Measurements from ENCODE around the gene FBP2.
"Not testable (repeated sequence)": the region's sequence is repeated elsewhere in the genome, so short reads cannot be mapped to it uniquely, and the experiment has no call there.

FBP2 gene

GRCh38 chr9:94606646-94607422 lies 13.2 kb upstream of the FBP2 start:
- no peak for DNase-seq (ENCODE audit: low read depth in 2 of 3, low spot score in 1 of 3)

GRCh38 chr9:94603259-94604160 lies 9.9 kb upstream of the FBP2 start:
- peak; percentile 55 to 65 (median 63) for DNase-seq (ENCODE audit: low read depth in 2 of 3, low spot score in 1 of 3)

- DNase-seq (ENCODE audit: low read depth in 2 of 3, low spot score in 1 of 3): no peak
Measured at GRCh38 chr9:94602666-94603065, 9.0 kb upstream of the FBP2 start.

GRCh38 chr9:94600715-94601114 lies 7.1 kb upstream of the FBP2 start:
- DNase-seq (ENCODE audit: low read depth in 2 of 3, low spot score in 1 of 3): no peak

- DNase-seq (ENCODE audit: low read depth in 2 of 3, low spot score in 1 of 3): no peak
Measured at GRCh38 chr9:94600258-94600657, 6.6 kb upstream of the FBP2 start.

- no peak for DNase-seq (ENCODE audit: low read depth in 2 of 3, low spot score in 1 of 3)
Measured at GRCh38 chr9:94599102-94599501, 5.5 kb upstream of the FBP2 start.

DNA sequence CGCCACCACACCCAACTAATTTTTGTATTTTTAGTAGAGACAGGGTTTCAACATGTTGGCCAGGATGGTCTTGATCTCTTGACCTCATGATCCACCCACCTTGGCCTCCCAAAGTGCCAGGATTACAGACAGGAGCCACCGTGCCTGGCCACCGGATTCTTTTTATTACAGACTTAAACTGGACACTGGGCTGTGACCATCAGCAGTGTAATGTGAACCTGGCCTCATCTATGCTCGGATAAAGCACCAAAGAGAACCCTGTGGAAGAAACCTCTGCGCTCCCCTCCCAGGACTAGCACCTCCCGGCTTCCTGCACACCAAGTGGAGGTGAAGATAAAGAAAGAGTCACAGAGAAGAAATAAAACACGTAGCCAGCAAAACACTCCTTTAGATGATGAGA lies 941 bp downstream of the FBP2 start:
- not testable (repeated sequence) for DNase-seq (ENCODE audit: low read depth in 2 of 3, low spot score in 1 of 3)

GRCh38 chr9:94591876-94592275 lies 1.7 kb downstream of the FBP2 start:
- no peak for DNase-seq (ENCODE audit: low read depth in 2 of 3, low spot score in 1 of 3)

DNA sequence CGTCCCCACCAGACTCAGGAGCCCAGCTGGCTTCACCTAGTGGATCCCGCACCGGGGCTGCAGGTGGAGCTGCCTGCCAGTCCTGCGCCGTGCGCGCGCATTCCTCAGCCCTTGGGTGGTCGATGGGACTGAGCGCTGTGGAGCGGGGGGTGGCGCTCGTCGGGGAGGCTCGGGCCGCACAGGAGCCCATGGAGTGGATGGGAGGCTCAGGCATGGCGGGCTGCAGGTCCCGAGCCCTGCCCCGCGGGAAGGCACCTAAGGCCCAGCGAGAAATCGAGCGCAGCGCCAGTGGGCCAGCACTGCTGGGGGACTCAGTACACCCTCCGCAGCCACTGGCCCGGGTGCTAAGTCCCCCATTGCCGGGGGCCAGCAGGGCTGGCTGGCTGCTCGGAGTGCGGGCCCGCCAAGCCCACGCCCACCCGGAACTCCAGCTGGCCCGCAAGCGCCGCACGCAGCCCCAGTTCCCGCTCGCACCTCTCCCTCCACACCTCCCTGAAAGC lies 2.5 kb downstream of the FBP2 start:
- DNase-seq (ENCODE audit: low read depth in 2 of 3, low spot score in 1 of 3): not testable (repeated sequence)

DNA sequence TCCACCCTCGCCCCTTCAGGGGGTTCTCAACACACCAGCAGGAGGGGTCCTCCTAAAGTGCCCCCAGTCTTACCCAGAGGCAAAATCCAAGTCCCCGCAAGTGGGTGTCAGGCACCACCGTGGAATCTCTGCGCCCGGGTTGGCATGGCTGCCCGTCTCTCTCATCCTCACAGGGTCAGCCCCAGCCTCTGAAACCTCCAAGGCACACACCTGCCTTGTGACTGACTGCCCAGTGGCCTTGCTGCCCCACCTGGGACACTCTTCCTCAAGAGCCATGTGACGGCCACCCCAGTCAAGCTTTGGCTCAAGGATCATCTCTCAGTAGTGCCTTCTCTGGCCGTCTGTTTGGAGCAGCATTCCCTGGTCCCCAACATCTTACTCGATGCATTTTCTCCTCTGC lies 4.9 kb downstream of the FBP2 start:
- DNase-seq (ENCODE audit: low read depth in 2 of 3, low spot score in 1 of 3): no peak

DNA sequence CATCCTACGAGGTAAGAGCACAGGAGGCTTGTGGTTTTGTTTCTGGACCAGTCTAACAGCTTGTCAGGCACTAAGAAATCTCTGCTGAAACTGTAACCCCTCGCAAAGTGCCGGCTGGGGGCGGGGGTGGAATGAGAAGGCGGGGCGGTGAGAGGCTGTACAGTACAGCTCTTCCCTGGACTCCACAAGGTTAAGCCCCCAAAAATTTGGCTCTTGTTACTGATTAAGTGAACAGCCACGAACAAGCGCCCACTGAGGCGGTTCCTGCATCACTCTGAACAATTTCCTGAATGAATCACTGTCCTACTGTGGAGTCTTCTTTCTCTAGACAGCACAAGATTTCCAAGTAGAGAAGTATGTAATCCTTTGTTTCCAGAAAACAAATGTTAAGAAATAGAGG lies 6.8 kb downstream of the FBP2 start:
- DNase-seq (ENCODE audit: low read depth in 2 of 3, low spot score in 1 of 3): no peak

DNA sequence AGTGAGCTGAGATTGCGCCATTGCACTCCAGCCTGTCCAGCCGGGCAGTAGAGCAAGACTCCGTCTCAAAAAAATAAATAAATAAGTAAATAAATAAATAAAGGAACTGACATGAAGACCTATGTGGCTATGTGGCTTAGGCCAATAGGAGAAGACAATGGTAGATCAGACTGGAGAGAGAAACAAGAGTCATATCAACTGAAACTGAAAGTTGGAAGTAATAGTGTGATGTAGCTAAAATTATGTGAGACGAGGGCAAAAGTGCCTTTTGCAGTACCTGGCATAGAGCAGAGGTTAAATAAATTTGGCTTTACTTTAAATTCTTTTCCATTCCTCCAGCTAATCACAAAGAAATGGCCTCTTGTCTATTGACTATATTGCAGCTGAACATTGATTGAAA lies 7.3 kb downstream of the FBP2 start:
- DNase-seq (ENCODE audit: low read depth in 2 of 3, low spot score in 1 of 3): no peak

GRCh38 chr9:94584555-94584954 lies 9.1 kb downstream of the FBP2 start:
- DNase-seq (ENCODE audit: low read depth in 2 of 3, low spot score in 1 of 3): no peak

GRCh38 chr9:94581728-94582127 lies 11.9 kb downstream of the FBP2 start:
- no peak for DNase-seq (ENCODE audit: low read depth in 2 of 3, low spot score in 1 of 3)

DNA sequence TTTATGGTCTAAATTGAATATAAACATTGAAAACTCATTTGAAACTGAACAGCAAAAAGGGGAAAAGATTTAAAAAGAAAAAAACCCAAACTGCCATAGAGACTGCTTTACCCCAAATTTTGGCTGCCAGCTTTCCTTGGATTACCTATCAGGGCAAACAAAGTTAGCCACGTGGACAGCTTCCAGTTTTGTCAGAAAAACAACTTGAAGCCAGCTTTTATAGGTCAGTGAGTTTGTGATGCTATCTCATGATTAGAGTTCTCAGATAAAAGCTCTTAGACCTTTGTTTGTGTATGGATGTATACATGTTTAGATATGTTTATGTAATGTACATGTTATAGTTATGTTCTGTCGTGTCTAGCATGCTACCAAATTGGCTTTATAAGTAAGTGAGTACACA lies 16.1 kb downstream of the FBP2 start:
- DNase-seq (ENCODE audit: low read depth in 2 of 3, low spot score in 1 of 3): no peak

DNA sequence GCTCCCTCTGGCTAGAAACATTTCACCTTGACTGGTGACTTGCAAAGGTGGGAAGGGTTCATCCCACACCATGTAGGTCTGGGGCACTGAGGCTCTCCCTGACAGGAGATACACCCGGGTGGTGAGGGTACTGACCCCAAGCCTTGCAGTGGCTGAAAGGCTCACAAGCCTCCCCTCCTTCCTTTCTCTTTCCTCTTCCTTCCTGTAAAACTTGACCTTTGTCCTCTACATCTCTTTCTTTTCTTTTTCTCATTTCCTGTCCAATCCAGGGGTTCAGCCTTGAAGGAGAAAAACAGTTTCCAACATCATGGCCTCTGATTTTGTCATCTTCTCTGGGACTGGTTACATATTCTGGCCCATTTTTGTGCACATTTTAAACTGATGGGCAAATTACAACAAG lies 16.6 kb downstream of the FBP2 start:
- DNase-seq (ENCODE audit: low read depth in 2 of 3, low spot score in 1 of 3): no peak

- no peak for DNase-seq (ENCODE audit: low read depth in 2 of 3, low spot score in 1 of 3)
Measured at GRCh38 chr9:94576131-94576530, 17.5 kb downstream of the FBP2 start.

GRCh38 chr9:94568972-94569712 lies 24.5 kb downstream of the FBP2 start:
- DNase-seq (ENCODE audit: low read depth in 2 of 3, low spot score in 1 of 3): no peak

- no peak for DNase-seq (ENCODE audit: low read depth in 2 of 3, low spot score in 1 of 3)
Measured at GRCh38 chr9:94568250-94568889, 25.3 kb downstream of the FBP2 start.

- no peak for DNase-seq (ENCODE audit: low read depth in 2 of 3, low spot score in 1 of 3)
Measured at GRCh38 chr9:94567271-94567670, 26.4 kb downstream of the FBP2 start.

- DNase-seq (ENCODE audit: low read depth in 2 of 3, low spot score in 1 of 3): no peak
Measured at GRCh38 chr9:94566550-94566949, 27.1 kb downstream of the FBP2 start.

Data from stimulated activated CD4-positive, alpha-beta T cell treated with anti-CD3 and anti-CD28 coated beads, Interleukin-12 subunit alpha, Interleukin-12 subunit beta, amount 100 ng/mL, for 48 hours (primary cell).